Liver (tissue), 9 donors: Measurements from ENCODE around the gene ZNF527. TPM values are rescaled to one million over a fixed set of nuclear protein-coding genes. Genes with fewer than 3 reads are reported as not detected.

Experiments used
- DNase-seq: peaks from one replicate; pipeline ENCODE4 v3.0.0-alpha.2; 2017; ENCODE audit warnings: low spot score
- H3K27ac ChIP-seq, 2 donors: one replicate each; pipeline ENCODE4 v1.7.0; 2013; ENCODE audit warnings: inconsistent platforms in 2 of 2, low read length in 2 of 2, control low read depth in 1 of 2, low read depth in 1 of 2, mild to moderate bottlenecking in 1 of 2
- H3K27me3 ChIP-seq, 4 donors: one replicate each; pipeline versions ENCODE4 v1.6.1 to v1.7.0; 2013; ENCODE audit warnings: low read length in 3 of 4, inconsistent platforms in 1 of 4, mild to moderate bottlenecking in 1 of 4, moderate library complexity in 1 of 4; ENCODE audit not compliant: control insufficient read depth in 4 of 4, insufficient read depth in 4 of 4
- H3K36me3 ChIP-seq, 4 donors: one replicate each; pipeline versions ENCODE4 v1.6.1 to v1.7.0; 2013; ENCODE audit warnings: low read length in 3 of 4, mild to moderate bottlenecking in 3 of 4, low read depth in 1 of 4, moderate library complexity in 1 of 4; ENCODE audit not compliant: control insufficient read depth in 4 of 4, insufficient read depth in 3 of 4
- H3K4me1 ChIP-seq, 4 donors: one replicate each; pipeline versions ENCODE4 v1.6.1 to v1.7.0; 2013; ENCODE audit warnings: low read length in 3 of 4, mild to moderate bottlenecking in 3 of 4, moderate library complexity in 1 of 4; ENCODE audit not compliant: control insufficient read depth in 4 of 4, insufficient read depth in 4 of 4
- H3K4me3 ChIP-seq, 3 donors: one replicate each; pipeline versions ENCODE4 v1.6.1 to v1.7.0; 2013; ENCODE audit warnings: low read length in 3 of 3, control low read depth in 1 of 3, low read depth in 1 of 3, mild to moderate bottlenecking in 1 of 3
- H3K9ac ChIP-seq, 2 donors: one replicate each; pipeline ENCODE4 v1.7.0; 2013; ENCODE audit warnings: low read length in 2 of 2, mild to moderate bottlenecking in 2 of 2, moderate library complexity in 2 of 2, control low read depth in 1 of 2, low read depth in 1 of 2
- H3K9me3 ChIP-seq, 4 donors: one replicate each; pipeline versions ENCODE4 v1.6.1 to v1.7.0; 2013; ENCODE audit warnings: low read length in 3 of 4; ENCODE audit not compliant: control insufficient read depth in 4 of 4
- CTCF ChIP-seq: fragments of 150-350 bp; IDR thresholded peaks from 2 replicates; pipeline ENCODE4 v1.5.1; 2017; ENCODE audit warnings: improper control_type of control experiment, low read depth, low read length; ENCODE audit not compliant: missing input control
- FOXA1 ChIP-seq: IDR thresholded peaks from 2 replicates; pipeline ENCODE4 v1.6.1; 2016; ENCODE audit warnings: antibody characterized with exemption
- FOXA2 ChIP-seq: IDR thresholded peaks from 2 replicates; pipeline ENCODE4 v1.6.1; 2016; ENCODE audit warnings: antibody characterized with exemption
- GABPA ChIP-seq, 2 donors: IDR thresholded peaks in 1 of 2; conservative IDR thresholded peaks in 1 of 2; 2 replicates each; pipeline ENCODE4 v1.6.1; 2016; ENCODE audit warnings: antibody characterized with exemption in 2 of 2, mild to moderate bottlenecking in 1 of 2, moderate library complexity in 1 of 2
- HNF4A ChIP-seq, 2 donors: conservative IDR thresholded peaks; 2 replicates each; pipeline ENCODE4 v1.6.1; 2016; ENCODE audit warnings: antibody characterized with exemption in 2 of 2, mild to moderate bottlenecking in 2 of 2
- JUND ChIP-seq, 2 donors: IDR thresholded peaks; 2 replicates each; pipeline ENCODE4 v1.6.1; 2016; ENCODE audit warnings: antibody characterized with exemption in 2 of 2
- MAX ChIP-seq: IDR thresholded peaks from 2 replicates; pipeline ENCODE4 v1.6.1; 2016; ENCODE audit warnings: antibody characterized with exemption
- NR2F2 ChIP-seq: IDR thresholded peaks from 2 replicates; pipeline ENCODE4 v1.6.1; 2016; ENCODE audit warnings: antibody characterized with exemption
- RAD21 ChIP-seq, 2 donors: IDR thresholded peaks; 2 replicates each; pipeline ENCODE4 v1.6.1; 2016; ENCODE audit warnings: antibody characterized with exemption in 2 of 2, mild to moderate bottlenecking in 2 of 2
- REST ChIP-seq: IDR thresholded peaks from 2 replicates; pipeline ENCODE4 v1.6.1; 2016; ENCODE audit warnings: antibody characterized with exemption, mild to moderate bottlenecking
- RXRA ChIP-seq, 2 donors: IDR thresholded peaks; 2 replicates each; pipeline ENCODE4 v1.6.1; 2017 to 2018; ENCODE audit warnings: antibody characterized with exemption in 2 of 2, mild to moderate bottlenecking in 1 of 2
- SP1 ChIP-seq: IDR thresholded peaks from 2 replicates; pipeline ENCODE4 v1.6.1; 2018; ENCODE audit warnings: antibody characterized with exemption, mild to moderate bottlenecking
- TAF1 ChIP-seq: conservative IDR thresholded peaks from 2 replicates; pipeline ENCODE4 v1.6.1; 2016; ENCODE audit warnings: antibody characterized with exemption, mild to moderate bottlenecking
- WGBS: extraction: QIAGEN DNeasy Blood & Tissue Kit; methylation state at CpG from one replicate; pipeline ENCODE4 v1.1.7; 2013; 5-methylcytosine and 5-hydroxymethylcytosine counted together
- polyA plus RNA-seq, 2 donors: library from polyadenylated mRNA; stranded (reverse) in 1 of 2; unstranded in 1 of 2; fragments of 200-250 nt in 1 of 2; fragments of >200 nt in 1 of 2; fragmentation: Nextera tagmentation in 1 of 2; extraction: Ambion mirVana in 1 of 2; gene quantifications; one replicate each; pipeline versions ENCODE4 v1.2.1 to v1.2.3, GENCODE V29; 2013 to 2015
- total RNA-seq, 2 donors: library from RNA; depleted of rRNA; stranded (reverse); fragments of >200 nt; gene quantifications; one replicate each; pipeline ENCODE4 v1.2.3, GENCODE V29; 2014
- donor health status: healthy.
- donor health status: healthy.
- donor health status: healthy.
- donor health status: healthy.
- donor health status: healthy.

Gene ZNF527
- total and polyA plus RNA-seq, 4 donors: 0.79 to 4.2 (median 2.0) TPM

GRCh38 chr19:37333457-37333856, 37.4 kb upstream of the ZNF527 start:
- Histone ChIP-seq H3K4me3 (no peak overlapping the region), H3K27me3 (no peaks in the 10 kb centered on the region), H3K27ac (no peak overlapping the region), H3K9me3 (peaks cover 0 to 18% (median 4%) of the 10 kb centered on the region in 4 donors), H3K4me1 (peaks cover 0 to 16% (median 11%) of the 10 kb centered on the region in 4 donors), H3K9ac (no peak overlapping the region), H3K36me3 (peaks cover 0 to 21% (median 13%) of the 10 kb centered on the region in 4 donors)
- TF ChIP-seq RXRA (IDR thresholded peaks at IDR 0.05): no peak
- no peak for TF ChIP-seq FOXA1
- no peak for TF ChIP-seq SP1
- TF ChIP-seq NR2F2: no peak
- no peak for TF ChIP-seq FOXA2
- no peak for TF ChIP-seq MAX
- no peak for TF ChIP-seq GABPA (IDR thresholded peaks at IDR 0.05 in 1 of 2, conservative IDR thresholded peaks at IDR 0.05 in 1 of 2)
- TF ChIP-seq RAD21 (IDR thresholded peaks at IDR 0.05): no peak
- TF ChIP-seq CTCF: no peak
- no peak for TF ChIP-seq HNF4A (conservative IDR thresholded peaks at IDR 0.05)
- DNase-seq: no peak
- 77% methylated on average over 1 of the region's 1 CpG for WGBS

- peaks cover 0 to 11% (median 3%) of the 10 kb centered on the region in 4 donors for H3K9me3 ChIP-seq
- peak overlapping the region; percentile 33 to 89 for H3K27ac ChIP-seq
- WGBS: 12% methylated on average over 50 of the region's 50 CpGs
- peak overlapping the region; percentile 72 to 88 for H3K9ac ChIP-seq
- peak; percentile 8 for TF ChIP-seq MAX
- peak; percentile 91 to 97 for TF ChIP-seq GABPA (IDR thresholded peaks at IDR 0.05 in 1 of 2, conservative IDR thresholded peaks at IDR 0.05 in 1 of 2)
- no peak for TF ChIP-seq TAF1
- peak in 1 of 2 donors; percentile 32 for TF ChIP-seq RAD21 (IDR thresholded peaks at IDR 0.05)
- peak; percentile 21 to 59 for TF ChIP-seq JUND (IDR thresholded peaks at IDR 0.05)
- TF ChIP-seq FOXA2: no peak
- no peaks in the 10 kb centered on the region for H3K27me3 ChIP-seq
- H3K4me1 ChIP-seq: peaks cover 0 to 16% (median 11%) of the 10 kb centered on the region in 4 donors
- H3K36me3 ChIP-seq: peaks cover 0 to 12% (median 6%) of the 10 kb centered on the region in 4 donors
- peak; percentile 92 for DNase-seq
- H3K4me3 ChIP-seq: peak overlapping the region; percentile 54 to 96 (median 88)
Measured at GRCh38 chr19:37334179-37335071, 36.5 kb upstream of the ZNF527 start.

GRCh38 chr19:37342753-37343152, 28.1 kb upstream of the ZNF527 start:
- 97% methylated on average over 5 of the region's 5 CpGs for WGBS
- no peak overlapping the region for H3K9ac ChIP-seq
- H3K9me3 ChIP-seq: peaks cover 0 to 28% (median 19%) of the 10 kb centered on the region in 4 donors
- peak overlapping the region in 2 of 3 donors; percentile 26 to 61 for H3K4me3 ChIP-seq
- no peaks in the 10 kb centered on the region for H3K4me1 ChIP-seq
- H3K36me3 ChIP-seq: peaks cover 2 to 37% (median 31%) of the 10 kb centered on the region in 4 donors
- no peak for DNase-seq
- no peak overlapping the region for H3K27ac ChIP-seq
- TF ChIP-seq HNF4A (conservative IDR thresholded peaks at IDR 0.05) (no peak), FOXA2 (no peak), JUND (IDR thresholded peaks at IDR 0.05) (no peak), NR2F2 (no peak), REST (no peak)
- no peaks in the 10 kb centered on the region for H3K27me3 ChIP-seq
